AG04449 (cell line): ENCODE measurements around the gene EDIL3.
"Not testable (repeated sequence)": the region's sequence is repeated elsewhere in the genome, so short reads cannot be mapped to it uniquely, and the experiment has no call there.

ENCODE experiments used
- CTCF ChIA-PET: fragments of 350-600 bp; formaldehyde crosslinking; extraction: SDS; loops from one replicate; lab custom pipeline; 2021; ENCODE audit warnings: antibody characterized with exemption; lab: Yijun Ruan, JAX
- POLR2A ChIA-PET: fragments of 400-600, 350-600 bp; formaldehyde crosslinking; extraction: SDS; loops from one replicate; lab custom pipeline; 2020; ENCODE audit warnings: antibody characterized with exemption, inconsistent platforms; lab: Yijun Ruan, JAX
- DNase-seq: peaks from one replicate; pipeline ENCODE4 v3.0.0-alpha.2; 2010; ENCODE audit warnings: low read depth, low spot score
- H3K4me3 ChIP-seq: 2 replicates; pipeline ENCODE4 v1.5.1; 2011; ENCODE audit warnings: low read depth, mild to moderate bottlenecking, control low read depth, low read length
- TF ChIP-seq, protein P1 (sequence below): IDR thresholded peaks from one replicate; pipeline ENCODE4 v1.5.1; 2011; ENCODE audit warnings: mild to moderate bottlenecking, moderate library complexity, low read length, control low read depth, inconsistent platforms; ENCODE audit not compliant: insufficient read depth; ENCODE audit errors: missing control alignments

Gene EDIL3

DNA sequence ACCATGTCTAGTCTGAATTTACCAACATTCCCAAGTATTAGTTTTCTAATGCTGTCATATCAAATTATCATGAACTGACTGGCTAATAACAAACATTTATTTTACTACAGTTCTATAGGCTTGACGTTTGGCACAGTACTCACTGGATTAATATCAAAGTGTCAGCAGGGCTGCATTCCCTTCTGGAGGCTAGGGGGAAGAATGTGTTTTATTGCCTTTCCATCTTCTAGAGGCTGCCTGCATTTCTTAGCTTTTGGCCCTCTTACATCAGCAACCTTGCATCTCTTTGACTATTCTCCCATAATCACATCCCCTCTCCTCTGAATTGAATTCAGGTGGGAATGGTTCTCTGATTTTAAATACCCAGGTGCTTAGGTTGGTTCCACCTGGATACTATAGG lies 84.7 kb downstream of the EDIL3 start:
- POLR2A ChIA-PET: no interaction called here
- DNase-seq: no peak
- no peak overlapping the region for H3K4me3 ChIP-seq
- CTCF ChIA-PET: no interaction called here
- TF ChIP-seq, protein P1, sequence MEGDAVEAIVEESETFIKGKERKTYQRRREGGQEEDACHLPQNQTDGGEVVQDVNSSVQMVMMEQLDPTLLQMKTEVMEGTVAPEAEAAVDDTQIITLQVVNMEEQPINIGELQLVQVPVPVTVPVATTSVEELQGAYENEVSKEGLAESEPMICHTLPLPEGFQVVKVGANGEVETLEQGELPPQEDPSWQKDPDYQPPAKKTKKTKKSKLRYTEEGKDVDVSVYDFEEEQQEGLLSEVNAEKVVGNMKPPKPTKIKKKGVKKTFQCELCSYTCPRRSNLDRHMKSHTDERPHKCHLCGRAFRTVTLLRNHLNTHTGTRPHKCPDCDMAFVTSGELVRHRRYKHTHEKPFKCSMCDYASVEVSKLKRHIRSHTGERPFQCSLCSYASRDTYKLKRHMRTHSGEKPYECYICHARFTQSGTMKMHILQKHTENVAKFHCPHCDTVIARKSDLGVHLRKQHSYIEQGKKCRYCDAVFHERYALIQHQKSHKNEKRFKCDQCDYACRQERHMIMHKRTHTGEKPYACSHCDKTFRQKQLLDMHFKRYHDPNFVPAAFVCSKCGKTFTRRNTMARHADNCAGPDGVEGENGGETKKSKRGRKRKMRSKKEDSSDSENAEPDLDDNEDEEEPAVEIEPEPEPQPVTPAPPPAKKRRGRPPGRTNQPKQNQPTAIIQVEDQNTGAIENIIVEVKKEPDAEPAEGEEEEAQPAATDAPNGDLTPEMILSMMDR: no peak

DNA sequence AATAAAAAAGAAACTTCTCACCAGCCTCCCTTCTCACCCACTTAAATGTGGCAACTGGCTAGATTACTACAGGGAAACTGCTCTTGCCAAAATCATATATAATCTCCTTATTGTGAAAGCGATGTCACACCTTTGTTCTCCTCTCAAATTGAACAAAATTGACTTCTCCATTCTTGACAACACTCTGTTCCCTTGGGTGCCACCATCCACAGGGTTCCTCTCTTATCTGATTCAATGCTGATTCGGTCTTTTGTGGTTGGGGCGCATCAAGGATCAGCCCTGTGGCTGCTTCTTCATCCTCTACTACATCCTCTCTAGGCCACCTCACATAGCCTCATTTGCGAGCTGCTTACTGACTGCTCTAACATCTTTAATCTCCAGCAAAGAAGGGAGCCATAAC lies 86.1 kb downstream of the EDIL3 start:
- TF ChIP-seq, protein P1: no peak
- ChIA-PET CTCF (interaction anchor here (1.0 kb wide), 1 partner anchor 372 kb away, joined by 4 read pairs; no protein-coding TSS in a partner anchor), POLR2A (no interaction called here)
- DNase-seq: no peak
- no peak overlapping the region for H3K4me3 ChIP-seq

DNA sequence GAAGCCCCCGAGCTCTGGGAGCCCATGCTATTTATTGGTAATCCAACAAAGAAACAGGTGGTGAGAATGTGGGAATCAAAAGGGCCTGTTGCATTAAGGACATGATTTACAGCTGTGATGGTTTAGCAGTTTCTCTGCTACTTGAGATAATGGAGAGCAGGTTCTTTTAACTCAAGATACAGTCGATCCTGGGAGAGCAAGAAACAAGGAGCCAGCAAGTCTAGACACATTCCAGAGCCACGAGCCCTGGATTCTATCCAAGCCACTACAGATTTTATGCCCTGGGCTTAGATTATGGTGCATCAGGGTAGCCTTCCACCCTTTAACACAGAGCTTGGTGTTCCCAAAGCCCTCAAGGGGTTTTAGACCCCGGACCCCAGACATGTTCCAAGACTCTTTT lies 87.0 kb downstream of the EDIL3 start:
- H3K4me3 ChIP-seq, DNase-seq: not testable (repeated sequence)
- ChIA-PET CTCF (interaction anchor here (0.8 kb wide), 1 partner anchor 43 kb away, joined by 3 read pairs; no protein-coding TSS in a partner anchor), POLR2A (interaction anchor here (0.6 kb wide), 1 partner anchor 10 kb away, joined by 3 read pairs; no protein-coding TSS in a partner anchor)

DNA sequence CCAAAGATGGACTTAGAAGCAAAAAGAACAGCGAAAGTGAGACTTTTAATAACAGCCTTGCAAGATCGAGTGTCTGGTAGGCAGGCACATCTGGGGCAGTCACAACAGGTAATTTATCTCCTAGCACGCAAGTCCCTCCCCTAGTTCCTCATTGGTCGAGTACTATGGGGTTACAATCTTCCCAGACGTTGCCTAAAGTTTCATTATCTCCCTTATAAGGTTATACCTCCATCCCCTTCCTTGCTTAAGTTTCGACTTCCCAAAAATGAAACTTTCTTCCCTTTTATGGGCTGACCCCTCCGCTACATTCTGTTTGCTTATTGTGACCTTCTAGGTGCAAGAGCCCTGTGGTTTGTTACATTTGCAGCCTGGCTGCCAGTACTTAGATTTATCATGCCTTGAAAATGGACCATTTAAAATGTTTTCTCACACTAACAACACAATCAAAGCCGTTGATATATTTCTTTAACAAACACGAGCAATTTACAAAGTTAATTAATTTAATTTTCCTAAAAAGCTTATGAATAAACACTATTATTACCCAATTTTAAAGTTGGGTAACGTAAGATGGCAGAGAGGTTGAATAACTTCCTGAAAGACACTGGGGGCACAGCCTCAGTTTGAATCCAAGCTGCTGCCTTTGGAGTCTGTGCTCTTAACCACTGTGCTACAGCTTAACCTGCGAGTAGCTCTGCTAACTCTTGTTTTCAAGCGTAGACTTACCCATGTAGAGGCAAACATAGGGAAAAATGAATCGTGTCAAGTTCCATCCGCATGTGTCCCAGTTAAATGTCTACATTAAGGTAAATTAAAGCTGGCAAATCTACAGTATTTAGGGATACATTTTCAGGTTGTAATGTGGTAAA lies 91.7 kb downstream of the EDIL3 start:
- ChIA-PET POLR2A (no interaction called here), CTCF (no interaction called here)
- TF ChIP-seq, protein P1: no peak
- no peak overlapping the region for H3K4me3 ChIP-seq
- no peak for DNase-seq

DNA sequence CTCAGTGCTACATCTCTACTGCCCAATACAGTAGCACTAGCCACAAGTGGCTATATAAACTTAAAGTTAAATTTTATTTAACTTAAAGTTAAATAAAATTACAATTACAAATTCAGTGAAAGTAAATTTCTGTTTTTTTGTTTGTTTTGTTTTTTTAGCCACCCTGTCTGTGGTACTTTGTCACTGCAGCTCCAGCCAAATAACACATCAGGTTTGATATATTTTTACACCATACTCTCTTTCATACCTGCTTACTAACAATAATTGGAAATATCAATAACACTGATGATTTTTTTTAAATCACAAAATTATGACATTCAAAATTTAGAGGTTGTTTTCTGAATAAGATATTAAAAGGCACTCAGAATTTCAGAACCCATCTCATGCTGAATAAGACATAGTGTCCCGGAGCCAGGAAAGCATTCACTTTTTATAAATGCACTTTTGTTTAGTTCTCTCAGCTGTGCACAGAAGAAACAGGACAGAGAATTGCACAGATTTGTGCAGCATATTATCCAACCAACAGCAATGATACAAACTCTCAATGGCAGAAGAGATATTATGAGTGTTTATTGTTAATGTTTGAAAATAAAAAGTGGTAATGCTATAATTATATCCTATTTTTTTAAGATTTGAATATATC lies 92.6 kb downstream of the EDIL3 start:
- CTCF ChIA-PET: no interaction called here
- TF ChIP-seq, protein P1: no peak
- DNase-seq: no peak
- POLR2A ChIA-PET: interaction anchor here (0.7 kb wide), 1 partner anchor 49 kb away, joined by 3 read pairs; no protein-coding TSS in a partner anchor
- H3K4me3 ChIP-seq: no peak overlapping the region

DNA sequence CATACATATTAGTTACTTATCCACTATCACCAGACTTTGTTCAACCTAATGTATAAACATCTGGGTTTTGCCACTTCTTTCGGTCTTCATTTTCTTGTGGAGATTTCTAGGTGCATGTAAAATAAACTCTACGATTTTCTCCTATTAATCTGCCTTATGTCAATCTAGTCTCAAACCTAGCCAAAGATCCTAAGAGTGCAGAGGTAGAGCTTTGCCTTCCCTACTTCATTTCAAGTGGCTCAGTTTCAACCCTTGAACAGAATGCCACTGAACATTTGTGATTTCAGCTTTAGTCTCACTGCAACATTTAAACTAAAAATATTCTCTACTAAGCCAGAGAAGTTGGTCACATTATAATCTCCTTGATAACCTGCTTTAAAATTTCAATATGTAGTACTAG lies 94.0 kb downstream of the EDIL3 start:
- DNase-seq: no peak
- POLR2A ChIA-PET: interaction anchor here (0.9 kb wide), 1 partner anchor 11 kb away, joined by 3 read pairs; no protein-coding TSS in a partner anchor
- no peak overlapping the region for H3K4me3 ChIP-seq
- CTCF ChIA-PET: interaction anchor here (1.3 to 1.4 kb wide), 4 partner anchors 13 to 93 kb away, joined by 3 to 5 read pairs (median 3); no protein-coding TSS in a partner anchor
- TF ChIP-seq, protein P1: no peak
